ENCODE results near the gene AOX1. TPM values are rescaled to one million over a fixed set of nuclear protein-coding genes. Genes with fewer than 3 reads are reported as not detected.
"Not testable (repeated sequence)": the region's sequence is repeated elsewhere in the genome, so short reads cannot be mapped to it uniquely, and the experiment has no call there.

The AOX1 gene
- total RNA-seq, 1 experiment from 2014 or later = 5.1 TPM

- Histone ChIP-seq H3K4me3 (peak overlapping the region; percentile 43; the same call in 1 of the 2 replicates), H3K9me2 (ENCODE audit: insufficient read depth) (no peaks in the 10 kb centered on the region; the same call in 1 of the 2 replicates), H3K4me2 (peak overlapping the region; percentile 77), H3K4me1 (replicated peaks; ENCODE audit: insufficient read depth) (peaks cover 14% of the 10 kb centered on the region), H3K9me3 (ENCODE audit: insufficient read depth, low read depth) (peaks cover 2% of the 10 kb centered on the region; the same call in 1 of the 2 replicates), H3K27ac (peak overlapping the region; percentile 88), H3K79me2 (ENCODE audit: low read depth) (no peaks in the 10 kb centered on the region), H4K20me1 (ENCODE audit: insufficient read depth) (no peaks in the 10 kb centered on the region), H2AFZ (peak overlapping the region; percentile 76), H3F3A (ENCODE audit: insufficient read depth, low read depth) (peaks cover 13% of the 10 kb centered on the region), H3K36me3 (ENCODE audit: low read depth) (no peaks in the 10 kb centered on the region), H3K27me3 (ENCODE audit: insufficient read depth, low read depth) (no peaks in the 10 kb centered on the region)
- no peak for DNase-seq
- ChIA-PET CTCF (interaction anchor here (0.5 to 1.0 kb wide), 6 partner anchors 22 to 762 kb away, joined by 3 to 7 read pairs (median 4); no protein-coding TSS in a partner anchor), POLR2A (ENCODE audit: unreplicated experiment) (interaction anchor here (0.6 to 1.2 kb wide), 7 partner anchors 43 to 154 kb away, joined by 3 to 28 read pairs (median 5); partner anchors contain the start of gene CLK1)
- no peak for TF ChIP-seq EZH2 (IDR thresholded peaks at IDR 0.05; ENCODE audit: low read depth)
- BruUV-seq (replicated peaks) = no TSS peak
- intact Hi-C loops (cut with micrococcal nuclease; ENCODE audit: unreplicated experiment) = loop anchor here (1.0 to 5.0 kb wide), 10 partner anchors 22 to 519 kb away; partner anchors contain the start of genes BZW1 and CLK1
These were observed 127.9 kb downstream of the AOX1 start for GRCh38 chr2:200713704-200714064.

- H3K9me2 ChIP-seq (ENCODE audit: insufficient read depth); H3K36me3 ChIP-seq (ENCODE audit: low read depth); H3K27me3 ChIP-seq (ENCODE audit: insufficient read depth, low read depth); H2AFZ ChIP-seq; H4K20me1 ChIP-seq (ENCODE audit: insufficient read depth); H3K4me2 ChIP-seq; BruUV-seq (replicated peaks); DNase-seq; POLR2A ChIA-PET (ENCODE audit: unreplicated experiment); H3K79me2 ChIP-seq (ENCODE audit: low read depth); intact Hi-C loops (cut with micrococcal nuclease; ENCODE audit: unreplicated experiment); H3K9me3 ChIP-seq (ENCODE audit: insufficient read depth, low read depth); H3K4me3 ChIP-seq; H3K27ac ChIP-seq; CTCF ChIA-PET: not testable (repeated sequence)
- Histone ChIP-seq H3F3A (ENCODE audit: insufficient read depth, low read depth) (peaks cover 13% of the 10 kb centered on the region), H3K4me1 (replicated peaks; ENCODE audit: insufficient read depth) (peaks cover 14% of the 10 kb centered on the region)
These were observed 129.2 kb downstream of the AOX1 start for GRCh38 chr2:200715014-200715413.

GRCh38 chr2:200716386-200716785 lies 130.6 kb downstream of the AOX1 start:
- Histone ChIP-seq H2AFZ (no peak overlapping the region), H3K27ac (no peak overlapping the region), H3K79me2 (ENCODE audit: low read depth) (no peaks in the 10 kb centered on the region), H4K20me1 (ENCODE audit: insufficient read depth) (no peaks in the 10 kb centered on the region), H3K4me2 (no peak overlapping the region), H3F3A (ENCODE audit: insufficient read depth, low read depth) (peaks cover 13% of the 10 kb centered on the region), H3K4me3 (no peak overlapping the region), H3K9me2 (ENCODE audit: insufficient read depth) (no peaks in the 10 kb centered on the region; the same call in 1 of the 2 replicates), H3K4me1 (replicated peaks; ENCODE audit: insufficient read depth) (peaks cover 14% of the 10 kb centered on the region), H3K9me3 (ENCODE audit: insufficient read depth, low read depth) (peaks cover 7% of the 10 kb centered on the region), H3K36me3 (ENCODE audit: low read depth) (no peaks in the 10 kb centered on the region), H3K27me3 (ENCODE audit: insufficient read depth, low read depth) (no peaks in the 10 kb centered on the region)
- no TSS peak for BruUV-seq (replicated peaks)
- TF ChIP-seq EZH2 (IDR thresholded peaks at IDR 0.05; ENCODE audit: low read depth) = no peak
- no peak for TF ChIP-seq CTCF (conservative IDR thresholded peaks at IDR 0.05)
- intact Hi-C loops (cut with micrococcal nuclease; ENCODE audit: unreplicated experiment) = no loop called here
- CTCF ChIA-PET = no interaction called here
- POLR2A ChIA-PET (ENCODE audit: unreplicated experiment) = no interaction called here
- no peak for DNase-seq

Other genes starting within 250 kb of the AOX1 start
- gene KCTD18, start 75.9 kb upstream of the AOX1 start, total RNA-seq (2021) = 19.6 and 24.0 TPM in 2 replicates
- gene SGO2, start 59.8 kb upstream of the AOX1 start, total RNA-seq (2021) = 17.8 and 25.0 TPM in 2 replicates
- 274 and 300 TPM in 2 replicates for gene BZW1, start 225.9 kb downstream of the AOX1 start, total RNA-seq (2021)

All from PC-9 (cell line).